Activated CD4-positive, CD25-positive, alpha-beta regulatory T cell treated with anti-CD3 and anti-CD28 coated beads, Interleukin-2, amount 50 U/mL, for 24 hours (primary cell): Measurements from ENCODE around the gene TRIM50.
"Not testable (repeated sequence)": the region's sequence is repeated elsewhere in the genome, so short reads cannot be mapped to it uniquely, and the experiment has no call there.

Experiments used
- ATAC-seq, 2 donors: fragments of 150-1000 bp; cut with Tn5 transposase; one replicate each; pipeline ENCODE4 v1.10.0; 2021; ENCODE audit warnings: mild to moderate bottlenecking in 1 of 2, moderate library complexity in 1 of 2

The TRIM50 gene

DNA sequence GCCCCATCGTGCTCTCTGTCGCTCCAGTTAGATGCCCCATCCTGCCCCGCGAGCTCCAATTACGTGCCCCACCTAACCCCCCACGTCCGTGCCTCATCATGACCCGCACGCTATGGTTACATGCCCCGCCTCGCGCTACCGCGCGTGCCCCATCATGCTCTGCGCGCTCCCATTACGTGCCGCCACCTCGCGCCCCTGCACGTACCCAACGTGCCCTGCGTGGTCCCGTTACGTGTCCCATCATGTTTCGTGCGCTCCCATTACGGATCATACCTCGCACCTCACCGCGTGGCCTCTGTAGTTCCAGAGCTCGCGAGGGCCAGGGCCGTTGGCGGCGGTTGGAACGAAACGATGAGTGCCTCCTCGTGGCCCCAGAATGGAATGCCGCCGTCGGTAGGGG, at the start of gene TRIM50, which contains the start of gene FKBP6:
Gene TRIM50 (minus strand): TSS at position 161 of the 400 bp plus-strand sequence. CDS start 3,295 bp downstream, outside the sequence.
Gene FKBP6 (plus strand): TSS at position 240 of the 400 bp plus-strand sequence. CDS start 268 bp downstream, outside the sequence.
- not testable (repeated sequence) for ATAC-seq

DNA sequence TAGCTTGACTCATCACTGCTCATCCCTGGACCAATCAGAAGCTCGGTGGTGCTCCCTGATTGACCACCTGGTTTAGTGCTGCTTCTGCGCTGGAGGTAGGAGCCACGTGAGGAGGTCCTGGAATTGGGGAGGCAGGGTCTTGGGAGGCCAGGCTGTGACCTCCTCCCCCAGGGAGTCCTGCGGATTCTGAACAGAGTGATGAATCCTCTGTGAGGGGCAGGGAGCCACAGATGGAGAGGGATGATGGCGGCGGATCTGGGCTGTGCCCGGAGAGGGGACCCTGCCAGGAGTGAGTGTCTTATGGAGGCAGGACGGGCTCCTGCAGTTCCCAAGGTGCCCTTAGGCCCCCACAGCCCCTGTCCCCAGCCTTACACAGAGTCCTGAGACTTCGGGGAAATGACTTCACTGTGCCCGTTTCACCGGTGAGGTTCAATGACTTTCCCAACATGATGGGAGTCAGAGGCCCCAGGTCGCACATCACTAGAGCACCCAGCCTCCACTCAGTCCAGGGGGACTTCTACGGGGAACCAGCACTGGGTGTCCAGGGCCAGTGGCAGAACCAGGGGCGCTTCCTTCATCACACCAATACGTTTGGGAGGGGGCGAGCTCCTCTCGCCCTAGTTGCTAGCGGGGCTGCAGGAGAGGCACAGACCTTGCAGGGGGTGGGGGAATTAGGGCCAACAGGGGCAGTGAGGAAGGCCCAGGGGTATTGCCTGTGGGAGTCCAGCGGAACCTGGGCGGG, 49.0 kb upstream of the TRIM50 start:
- ATAC-seq, result no peak

DNA sequence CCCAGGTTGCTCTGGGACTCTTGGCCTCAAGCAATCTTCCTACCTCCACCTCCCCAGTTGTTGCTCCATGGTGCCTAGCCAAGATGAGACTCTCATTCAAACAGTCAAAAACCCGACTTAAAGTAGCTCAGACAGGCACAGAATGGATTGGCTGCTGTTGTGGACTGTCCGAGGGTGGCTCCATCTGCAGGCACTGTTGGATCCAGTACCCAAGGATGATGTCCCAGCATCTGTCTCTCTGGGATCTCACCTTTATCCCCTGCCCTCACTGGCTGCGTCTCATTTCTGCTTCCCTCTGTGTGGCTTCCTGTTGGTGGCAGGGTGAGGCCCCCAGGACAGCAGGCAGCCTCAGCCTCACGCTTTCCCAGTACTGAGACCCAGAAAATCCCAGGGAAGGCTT, 48.4 kb upstream of the TRIM50 start:
- ATAC-seq, result not testable (repeated sequence)

DNA sequence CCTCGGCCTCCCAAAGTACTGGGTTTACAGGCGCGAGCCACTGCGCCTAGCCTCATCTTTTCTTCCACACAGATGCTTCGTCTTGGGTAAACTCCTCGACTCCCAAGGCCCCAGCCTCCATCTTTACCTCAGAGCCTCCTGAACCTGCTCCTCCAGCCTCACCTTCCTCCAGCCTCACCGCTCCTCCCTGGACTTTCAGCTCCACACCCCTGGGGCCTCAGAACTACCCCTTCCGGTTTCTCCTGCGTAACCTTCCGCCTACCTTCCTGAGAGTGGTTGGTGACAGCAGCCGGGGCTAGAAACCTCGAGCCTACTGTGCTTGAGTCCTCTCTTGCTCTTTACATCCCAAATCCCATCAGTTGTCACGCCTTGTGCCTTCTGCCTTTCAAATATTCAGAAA, 45.9 kb upstream of the TRIM50 start:
- ATAC-seq, result no peak

DNA sequence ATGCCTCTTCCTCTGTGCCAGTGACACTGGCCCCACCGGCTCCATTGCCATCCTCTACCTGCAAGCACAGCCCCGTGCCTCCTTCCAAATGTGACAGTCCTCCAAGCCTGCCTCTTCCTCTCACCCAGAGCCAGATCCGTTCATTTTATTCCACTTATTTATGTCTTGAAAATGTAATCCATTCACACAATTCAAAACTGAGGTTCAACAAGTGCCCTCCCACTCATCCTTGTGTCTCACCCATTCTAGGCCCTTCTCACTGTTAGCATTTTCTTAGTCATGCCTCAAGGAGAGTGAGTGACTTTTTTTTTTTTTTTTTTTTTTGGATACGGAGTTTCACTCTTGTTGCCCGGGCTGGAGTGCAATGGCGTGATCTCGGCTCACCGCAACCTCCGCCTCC, 41.7 kb upstream of the TRIM50 start:
- no peak for ATAC-seq

DNA sequence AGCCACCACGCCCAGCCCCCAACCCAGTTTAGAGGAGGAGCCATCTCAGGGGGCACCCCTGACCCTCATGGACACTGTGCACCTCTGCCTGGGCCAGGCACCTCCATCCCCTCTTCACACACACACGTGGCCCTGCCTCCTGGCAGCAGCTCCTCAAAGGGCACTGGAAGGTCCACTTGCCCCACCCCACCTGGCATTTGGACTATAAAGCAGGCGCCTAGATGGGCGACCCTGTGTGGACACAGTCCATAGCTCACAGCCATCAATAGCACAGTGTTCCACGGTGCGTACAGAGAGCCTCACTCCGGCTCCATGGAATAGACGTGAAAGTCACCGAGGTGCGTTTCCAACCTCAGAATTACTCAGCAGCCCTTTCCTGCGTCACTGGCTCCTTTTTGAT, 41.1 kb upstream of the TRIM50 start:
- ATAC-seq, result no peak

DNA sequence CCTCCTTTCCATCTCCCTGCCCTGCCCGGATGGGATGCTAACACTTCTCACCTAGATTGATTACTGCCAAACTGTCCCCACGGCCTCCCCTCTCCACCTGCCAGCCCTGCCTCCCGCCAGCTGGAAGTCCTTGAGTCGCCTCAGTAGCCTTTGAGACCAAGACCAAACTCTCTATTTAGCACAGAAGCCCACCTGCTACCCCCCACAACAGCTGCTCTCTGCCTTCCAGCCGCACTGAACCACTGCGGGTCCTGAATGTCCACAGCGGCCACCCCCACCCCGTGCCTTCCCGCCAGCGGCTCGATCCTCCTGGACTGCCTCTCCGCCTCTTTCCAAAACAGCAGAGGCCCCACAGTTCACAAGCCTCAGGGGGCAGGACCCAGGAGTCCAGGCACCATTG, 39.1 kb upstream of the TRIM50 start:
- no peak for ATAC-seq

DNA sequence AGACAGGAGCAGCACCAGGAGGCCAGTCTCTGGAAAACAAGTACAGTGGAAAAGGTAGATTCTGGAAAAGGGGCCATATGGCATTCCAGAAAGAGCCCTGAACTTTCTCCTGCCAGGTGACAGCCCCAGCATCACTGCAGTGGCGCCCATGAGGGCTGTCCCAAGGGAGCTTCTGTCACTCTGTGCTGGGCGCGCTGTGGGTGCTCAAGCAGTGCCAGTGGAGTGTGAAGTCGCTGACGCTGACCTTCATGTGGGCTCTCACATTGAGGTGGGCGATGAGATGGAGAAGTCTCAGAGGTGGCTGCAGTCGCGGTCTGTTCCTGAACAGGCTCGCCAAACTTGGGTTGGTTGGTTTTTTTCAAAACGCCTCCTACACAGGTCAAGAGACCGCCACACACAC, 38.2 kb upstream of the TRIM50 start:
- no peak for ATAC-seq

DNA sequence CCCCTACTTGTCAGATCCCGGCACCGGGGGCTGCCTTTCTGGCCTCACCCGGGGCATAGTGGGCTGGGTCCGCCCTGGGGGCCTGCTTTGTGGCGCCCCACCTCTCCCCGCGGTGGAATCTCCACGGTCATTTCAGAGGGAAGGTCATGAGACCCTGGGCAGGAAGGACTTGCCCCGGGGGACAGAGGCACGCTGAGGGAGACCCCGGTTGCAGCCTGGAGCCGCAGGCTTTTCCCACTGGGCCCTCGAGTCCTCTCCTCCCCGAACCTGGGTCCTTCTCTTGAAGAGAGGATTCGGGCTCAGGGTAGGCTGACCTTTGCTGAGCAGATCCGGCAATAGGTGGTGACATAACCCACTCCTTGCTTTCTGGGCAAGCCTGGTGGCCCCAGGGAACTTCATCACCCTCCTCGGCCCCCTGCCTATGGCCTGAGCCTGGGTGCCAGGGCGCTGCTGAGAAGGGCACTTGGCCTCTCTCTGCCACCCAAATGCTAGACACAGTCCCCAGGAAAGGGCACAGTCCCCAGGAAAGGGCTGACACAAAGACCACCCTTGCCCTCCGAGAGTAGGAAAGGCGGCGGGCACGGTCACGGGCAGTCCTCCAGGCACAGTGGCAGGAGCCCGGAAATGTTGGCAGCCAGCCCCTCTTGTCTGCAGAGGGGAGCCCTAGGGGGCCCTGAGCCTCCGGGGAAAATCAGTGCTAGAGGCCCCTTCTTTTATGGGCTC, 36.3 kb upstream of the TRIM50 start:
- no peak for ATAC-seq

DNA sequence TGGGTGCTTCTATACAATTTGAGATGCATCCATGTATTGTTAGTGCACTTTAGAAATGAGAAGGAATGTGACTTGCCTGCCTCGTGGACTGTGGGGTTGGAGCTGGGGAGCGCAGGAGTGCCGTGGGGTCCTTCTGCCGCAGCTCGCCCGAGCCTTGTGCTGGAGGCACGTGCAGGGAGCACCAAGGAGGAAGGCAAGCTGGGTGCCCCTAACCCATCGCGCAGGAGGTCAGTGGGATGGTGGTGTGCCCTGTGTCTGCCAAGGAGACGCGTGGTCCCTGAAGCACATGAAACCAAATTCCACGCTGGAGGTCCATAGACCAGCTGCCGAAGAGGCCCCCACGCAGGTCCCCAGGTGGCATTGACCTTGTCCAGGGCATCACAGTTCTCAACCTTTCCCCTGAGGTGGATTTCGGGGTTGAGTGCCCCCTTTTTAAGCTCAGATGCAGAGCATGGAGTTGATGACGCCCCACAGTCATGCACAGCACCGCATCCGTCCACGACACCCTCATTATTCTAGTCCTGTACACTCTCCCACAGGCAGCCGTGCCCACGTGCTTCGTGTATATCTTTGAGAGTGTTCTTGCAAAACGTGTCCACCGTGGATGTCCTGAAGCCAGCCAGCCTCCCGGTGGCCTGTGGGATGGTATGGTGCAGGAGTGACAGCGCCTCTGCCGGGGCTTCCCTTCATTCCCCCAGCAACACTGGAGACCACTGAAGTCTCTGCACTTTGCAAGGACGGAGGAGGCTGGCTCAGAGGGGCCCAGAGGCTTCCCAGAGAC, 35.5 kb upstream of the TRIM50 start:
- ATAC-seq, result no peak

DNA sequence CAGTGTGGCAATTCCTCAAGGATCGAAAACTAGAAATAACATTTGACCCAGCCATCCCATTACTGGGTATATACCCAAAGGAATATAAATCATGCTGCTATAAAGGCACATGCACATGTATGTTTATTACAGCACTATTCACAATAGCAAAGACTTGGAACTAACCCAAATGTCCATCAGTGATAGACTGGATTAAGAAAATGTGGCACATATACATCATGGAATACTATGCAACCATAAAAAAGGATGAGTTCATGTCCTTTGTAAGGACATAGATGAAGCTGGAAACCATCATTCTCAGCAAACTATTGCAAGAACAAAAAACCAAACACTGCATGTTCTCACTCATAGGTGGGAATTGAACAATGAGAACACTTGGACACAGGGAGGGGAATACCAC, 32.7 kb upstream of the TRIM50 start:
- ATAC-seq, result not testable (repeated sequence)

DNA sequence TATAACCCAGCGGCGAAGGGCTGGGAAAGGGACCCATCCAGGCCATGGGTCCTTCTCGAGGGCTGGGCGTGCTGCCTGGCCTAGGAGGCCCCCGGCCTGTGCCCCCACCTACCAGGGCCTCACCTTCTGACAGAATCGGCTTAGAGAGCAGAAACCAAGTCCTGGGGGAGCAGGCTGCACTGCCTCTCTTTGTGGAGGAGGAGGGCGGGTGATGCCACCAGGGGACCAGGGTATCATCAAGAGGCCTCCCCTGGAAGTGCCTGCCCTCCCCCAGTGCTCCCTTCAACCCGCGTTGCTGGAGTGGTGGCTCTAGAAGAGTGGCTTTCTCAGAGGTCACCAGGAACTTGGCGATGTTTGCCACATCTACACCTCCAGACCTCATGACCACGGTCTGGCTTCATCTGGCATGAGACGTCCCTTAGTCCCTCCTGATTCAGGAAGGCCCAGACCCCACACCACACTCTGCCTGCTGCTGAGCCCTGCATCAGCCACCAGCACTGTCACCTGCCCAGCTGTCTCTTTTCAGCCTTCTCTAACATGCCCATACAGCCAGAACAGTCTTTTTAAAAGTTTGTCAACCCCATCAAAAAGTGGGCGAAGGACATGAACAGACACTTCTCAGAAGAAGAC, 32.0 kb upstream of the TRIM50 start:
- ATAC-seq, result no peak

DNA sequence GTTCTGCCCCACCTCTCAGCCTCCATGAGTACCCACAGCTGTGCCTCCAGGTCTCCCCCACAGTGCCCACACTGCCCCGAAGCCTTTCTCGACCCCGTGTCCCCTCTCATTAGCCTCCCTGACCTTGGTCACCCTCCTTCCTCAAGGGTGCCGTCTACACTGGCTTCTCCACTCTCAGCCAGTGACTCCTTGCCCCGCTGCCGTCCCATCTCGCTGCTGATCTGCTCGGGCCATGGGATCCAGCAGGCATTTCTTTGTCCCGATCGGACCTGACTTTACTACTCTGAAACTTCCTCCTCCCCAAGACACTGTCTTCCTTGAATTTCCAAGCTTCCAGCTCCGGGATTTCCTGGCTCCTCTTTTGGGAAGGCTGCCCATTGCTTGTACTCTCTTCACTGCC, 31.4 kb upstream of the TRIM50 start:
- ATAC-seq, result no peak

DNA sequence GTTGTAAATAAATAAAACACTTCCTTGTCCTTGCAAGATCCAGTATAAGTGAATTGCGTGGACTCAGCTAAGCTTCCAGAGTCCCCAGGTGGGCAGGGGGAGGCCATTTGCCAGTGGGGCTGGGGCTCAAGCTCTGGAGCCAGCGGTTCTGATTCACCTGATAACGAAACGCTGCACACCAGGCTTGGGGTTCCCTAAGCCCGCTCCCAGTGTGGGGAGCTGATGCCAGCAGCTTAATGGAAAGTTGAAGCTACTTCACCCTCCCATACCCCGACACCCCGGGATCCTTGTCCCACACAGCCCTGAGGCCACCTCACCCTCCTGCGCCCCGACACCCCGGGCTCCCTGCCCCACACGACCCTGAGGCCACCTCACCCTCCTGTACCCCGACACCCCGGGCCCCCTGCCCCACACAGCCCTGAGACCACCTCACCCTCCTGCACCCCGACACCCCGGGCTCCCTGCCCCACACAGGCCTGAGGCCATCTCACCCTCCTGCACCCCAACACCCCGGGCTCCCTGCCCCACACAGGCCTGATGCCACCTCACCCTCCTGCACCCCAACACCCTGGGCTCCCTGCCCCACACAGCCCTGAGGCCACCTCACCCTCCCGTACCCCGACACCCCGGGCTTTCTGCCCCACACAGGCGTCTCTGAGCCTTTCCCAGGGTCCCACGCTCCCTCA, 30.9 kb upstream of the TRIM50 start:
- no peak for ATAC-seq

DNA sequence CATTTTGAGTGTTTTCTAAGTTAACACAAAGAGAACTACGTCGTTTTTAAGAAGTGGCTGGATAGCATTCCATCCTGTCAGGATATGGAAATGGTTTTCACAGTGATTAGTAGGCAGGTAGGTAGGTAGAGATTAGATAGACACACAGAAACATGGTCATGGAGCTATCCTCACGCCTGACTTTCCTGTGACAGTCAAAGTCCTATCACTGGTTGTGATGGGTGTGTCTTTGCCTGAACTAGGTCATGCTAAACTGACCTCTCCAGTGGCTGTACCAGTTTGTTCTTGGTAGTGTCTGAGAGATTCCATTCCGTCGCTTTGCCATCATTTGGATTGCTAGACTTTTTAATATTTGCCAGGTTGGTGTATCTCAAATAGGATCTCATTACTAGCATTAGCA, 28.3 kb upstream of the TRIM50 start:
- ATAC-seq, result no peak

DNA sequence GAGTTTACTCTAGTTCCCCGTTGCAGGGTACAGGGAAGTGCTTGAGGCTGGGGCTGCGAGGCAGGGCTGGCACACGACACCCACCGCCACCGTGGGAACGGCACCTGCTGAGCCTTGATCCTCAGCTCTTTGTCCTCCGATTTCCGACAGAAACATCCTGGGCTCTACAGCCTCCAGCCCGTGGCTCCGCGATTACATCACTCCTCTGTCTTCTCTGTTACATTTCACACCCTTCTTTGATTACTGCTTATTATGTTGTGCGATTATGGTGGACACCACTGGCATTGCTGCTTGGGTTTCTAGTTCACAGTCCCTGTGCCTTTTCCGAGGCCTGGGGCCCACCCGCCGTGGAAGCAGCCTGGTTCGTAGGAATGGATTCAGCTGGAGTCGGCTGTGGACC, 26.9 kb upstream of the TRIM50 start:
- ATAC-seq, result no peak

DNA sequence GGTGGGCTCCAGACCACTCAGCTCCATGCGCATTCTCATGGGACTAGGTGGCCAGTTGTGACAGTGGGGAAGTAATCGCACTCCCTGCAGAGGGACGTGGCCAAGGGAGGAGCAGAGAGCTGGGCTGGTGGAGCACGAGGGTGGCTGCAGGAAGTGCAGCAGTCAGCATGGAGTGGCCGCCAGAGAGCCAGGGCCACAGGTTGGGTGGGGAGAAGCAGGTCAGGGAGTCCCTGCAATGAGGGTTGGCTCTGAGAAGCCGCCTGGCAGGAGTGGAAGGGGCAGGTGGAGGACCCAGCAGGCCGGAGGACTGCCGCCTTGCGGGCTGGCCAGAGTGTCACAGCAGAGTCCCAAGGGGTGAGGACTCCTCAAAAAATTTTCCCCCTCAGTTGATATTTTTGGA, 26.3 kb upstream of the TRIM50 start:
- ATAC-seq, result no peak

DNA sequence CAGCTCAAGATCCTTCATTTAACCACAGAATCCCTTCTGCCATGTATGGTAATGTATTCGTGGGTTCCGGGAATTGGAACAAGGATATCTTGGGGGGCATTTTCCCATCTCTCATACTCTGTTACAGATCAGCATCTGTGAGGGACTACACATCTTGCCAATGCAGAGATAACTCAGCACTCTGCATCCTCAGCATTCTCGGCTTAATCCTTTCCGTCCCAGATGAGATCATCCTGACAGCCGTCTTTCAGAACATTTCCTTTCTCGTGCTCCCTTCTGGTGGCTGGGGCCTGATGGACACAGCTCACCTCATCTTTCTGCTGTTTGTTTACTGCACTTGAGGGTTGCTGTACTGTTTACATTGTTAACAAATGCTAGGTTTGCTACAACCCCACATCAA, 25.4 kb upstream of the TRIM50 start:
- no peak for ATAC-seq

DNA sequence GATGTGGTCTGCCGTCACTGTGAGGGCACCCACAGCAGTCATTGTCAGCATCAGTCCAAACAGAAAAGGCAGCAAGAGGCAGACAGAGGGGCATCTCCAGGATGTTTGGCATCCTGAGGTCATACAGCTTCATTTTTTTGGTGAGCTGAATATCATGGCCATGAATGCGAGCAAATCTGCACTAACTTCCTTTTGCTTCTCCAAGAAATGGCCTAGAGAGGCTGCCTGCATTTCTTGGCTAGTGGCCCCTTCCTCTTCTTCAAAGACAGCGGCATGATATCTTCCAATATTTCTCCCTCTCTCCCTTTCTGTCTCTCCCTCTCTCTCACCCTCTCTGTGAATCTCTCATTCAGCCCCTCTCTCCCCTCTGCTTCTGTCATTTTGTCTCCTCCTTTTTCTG, 24.9 kb upstream of the TRIM50 start:
- no peak for ATAC-seq

DNA sequence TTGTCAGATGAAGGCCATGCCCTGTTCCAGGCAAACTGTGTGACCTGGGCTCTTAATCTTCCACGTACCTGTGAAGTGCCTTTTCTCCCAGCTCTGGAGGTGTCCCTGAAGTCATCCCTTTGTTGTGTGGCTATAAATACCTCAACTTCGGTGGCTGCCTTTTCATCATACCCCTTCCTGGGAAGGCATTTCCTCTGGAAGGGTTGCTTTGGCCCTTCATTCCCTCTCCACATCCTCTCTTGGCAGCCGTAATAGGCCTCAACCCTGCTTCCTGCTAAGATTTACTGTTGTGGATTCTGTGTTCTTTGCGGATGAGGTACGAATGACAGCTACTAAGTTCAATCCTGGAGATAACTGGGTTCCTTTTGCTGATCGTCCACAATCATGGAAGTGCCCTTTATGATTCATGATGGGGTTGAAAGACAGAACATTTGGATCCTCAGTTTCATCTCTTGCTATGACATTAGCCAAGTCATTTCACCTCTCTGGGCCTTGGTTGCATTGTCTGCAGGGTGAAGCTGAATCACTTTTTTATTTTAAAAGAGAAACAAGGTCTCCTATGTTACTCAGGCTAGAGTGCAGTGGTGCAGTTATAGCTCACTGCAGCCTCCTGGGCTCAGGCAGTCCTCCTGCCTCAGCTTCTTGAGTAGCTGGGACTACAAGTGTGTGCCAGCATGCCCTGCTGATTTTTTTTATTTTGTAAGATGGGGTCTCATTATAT, 23.7 kb upstream of the TRIM50 start:
- ATAC-seq, result no peak

DNA sequence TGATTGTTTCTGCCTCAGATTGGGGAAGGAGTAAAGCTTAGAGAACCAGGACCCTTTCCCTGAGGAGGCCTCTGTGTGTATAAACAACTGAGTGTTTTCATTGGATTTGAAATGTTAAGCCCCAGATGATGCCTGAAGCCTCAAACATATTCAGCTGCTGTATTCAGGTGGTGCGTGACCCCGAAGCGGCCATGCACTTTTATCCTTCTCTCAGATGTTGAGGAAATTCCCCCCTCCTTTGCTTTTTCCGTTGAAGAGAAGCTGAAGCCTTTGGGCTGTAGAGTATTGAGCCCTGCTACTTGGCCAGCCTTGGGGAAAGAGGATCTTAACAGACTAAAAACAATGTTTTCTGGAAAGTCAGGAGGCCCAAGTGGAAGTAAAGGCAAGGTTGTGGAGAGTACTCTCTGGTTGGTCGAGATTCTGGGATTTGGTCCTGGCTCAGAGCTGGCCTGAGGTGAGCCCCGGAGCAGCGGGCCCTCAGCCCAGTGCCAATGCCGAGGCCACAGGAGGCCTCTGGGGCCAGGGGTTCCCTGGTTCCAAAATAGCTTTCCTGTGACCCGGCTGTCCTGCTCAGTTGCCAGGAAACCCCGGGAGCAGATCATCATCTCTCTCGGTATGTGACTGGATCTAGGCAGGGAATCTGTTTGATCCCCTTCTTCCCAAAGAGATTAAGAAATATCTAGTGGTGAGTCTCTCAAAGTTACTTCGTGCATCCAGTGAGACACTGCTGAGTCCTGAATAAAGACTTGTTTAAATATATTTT, 22.6 kb upstream of the TRIM50 start:
- no peak for ATAC-seq
